CD14-positive monocyte (primary cell): ENCODE data around the gene RAC3. TPM values are rescaled to one million over a fixed set of nuclear protein-coding genes. Genes with fewer than 3 reads are reported as not detected.

ENCODE experiments used
- DNase-seq, 3 donors: peaks; one replicate each; pipeline ENCODE4 v3.0.0-alpha.2; 2011 to 2022
- H2AFZ ChIP-seq: 2 replicates; pipeline ENCODE4 v1.6.0; 2012; ENCODE audit warnings: mild to moderate bottlenecking, low read depth, low read length, inconsistent platforms; ENCODE audit not compliant: insufficient read depth, poor library complexity, severe bottlenecking
- H3K27ac ChIP-seq, 2 donors: 1 replicate in 1 of 2; 2 replicates in 1 of 2; pipeline ENCODE4 v1.5.1; 2012 to 2013; ENCODE audit warnings: low read length in 2 of 2, control low read depth in 1 of 2, inconsistent platforms in 1 of 2, low read depth in 1 of 2, mild to moderate bottlenecking in 1 of 2
- H3K27me3 ChIP-seq, 2 donors: one replicate each; pipeline versions ENCODE4 v1.6.0 to v1.6.1; 2011 to 2013; ENCODE audit warnings: low read length in 2 of 2; ENCODE audit not compliant: control insufficient read depth in 2 of 2, insufficient read depth in 2 of 2
- H3K36me3 ChIP-seq, 2 donors: replicated peaks in 1 of 2; 1 replicate in 1 of 2; 2 replicates in 1 of 2; pipeline versions ENCODE4 v1.5.1 to v1.6.1; 2012 to 2013; ENCODE audit warnings: low read length in 2 of 2, control low read depth in 1 of 2, inconsistent platforms in 1 of 2, mild to moderate bottlenecking in 1 of 2; ENCODE audit not compliant: insufficient read depth in 2 of 2, control insufficient read depth in 1 of 2
- H3K4me1 ChIP-seq, 2 donors: 1 replicate in 1 of 2; 2 replicates in 1 of 2; pipeline versions ENCODE4 v1.5.1 to v1.6.1; 2012 to 2013; ENCODE audit warnings: low read length in 2 of 2, control low read depth in 1 of 2, inconsistent platforms in 1 of 2, mild to moderate bottlenecking in 1 of 2, moderate library complexity in 1 of 2; ENCODE audit not compliant: insufficient read depth in 2 of 2, control insufficient read depth in 1 of 2
- H3K4me2 ChIP-seq: replicated peaks from 2 replicates; pipeline ENCODE3; 2012; ENCODE audit warnings: low read length, moderate library complexity, mild to moderate bottlenecking; ENCODE audit not compliant: poor library complexity, severe bottlenecking; ENCODE audit errors: extremely low read depth
- H3K4me3 ChIP-seq, 3 experiments: fragments of 200-600 bp in 1 of 3; sonication (generic) in 1 of 3; replicated peaks in 1 of 3; 1 replicate in 2 of 3; 2 replicates in 1 of 3; pipeline ENCODE4 v1.5.1; 2011 to 2013; ENCODE audit warnings: low read length in 3 of 3, mild to moderate bottlenecking in 3 of 3, control low read depth in 2 of 3, low read depth in 2 of 3, inconsistent platforms in 1 of 3, moderate library complexity in 1 of 3
- H3K79me2 ChIP-seq: 2 replicates; pipeline ENCODE4 v1.6.0; 2012; ENCODE audit warnings: mild to moderate bottlenecking, control low read depth, inconsistent platforms, low read length, moderate library complexity; ENCODE audit not compliant: insufficient read depth
- H3K9ac ChIP-seq: 2 replicates; pipeline ENCODE4 v1.6.0; 2017; ENCODE audit warnings: low read length, mild to moderate bottlenecking; ENCODE audit not compliant: insufficient read depth, poor library complexity, severe bottlenecking
- H3K9me3 ChIP-seq, 2 donors: replicated peaks in 1 of 2; 1 replicate in 1 of 2; 2 replicates in 1 of 2; pipeline versions ENCODE4 v1.5.1 to v1.6.1; 2012 to 2013; ENCODE audit warnings: low read length in 2 of 2, control low read depth in 1 of 2; ENCODE audit not compliant: control insufficient read depth in 1 of 2, insufficient read depth in 1 of 2
- H4K20me1 ChIP-seq: 2 replicates; pipeline ENCODE4 v1.6.0; 2012; ENCODE audit warnings: mild to moderate bottlenecking, low read length, control low read depth, moderate library complexity; ENCODE audit not compliant: insufficient read depth
- H3K27ac Mint-ChIP-seq, 7 donors: one replicate each; pipeline ENCODE4 v1.8.0; 2020; ENCODE audit warnings: mild to moderate bottlenecking in 7 of 7, mixed read lengths in 7 of 7, moderate library complexity in 6 of 7, inconsistent platforms in 2 of 7
- H3K27me3 Mint-ChIP-seq, 3 donors: one replicate each; pipeline ENCODE4 v1.8.0; 2021 to 2022; ENCODE audit warnings: low read depth in 3 of 3, mild to moderate bottlenecking in 3 of 3, mixed read lengths in 3 of 3, moderate library complexity in 3 of 3, inconsistent platforms in 1 of 3
- H3K36me3 Mint-ChIP-seq, 2 donors: one replicate each; pipeline ENCODE4 v1.8.0; 2020; ENCODE audit warnings: mixed read lengths in 2 of 2, inconsistent platforms in 1 of 2, mild to moderate bottlenecking in 1 of 2
- H3K4me1 Mint-ChIP-seq: one replicate; pipeline ENCODE4 v1.8.0; 2020; ENCODE audit warnings: mild to moderate bottlenecking, mixed read lengths
- H3K4me3 Mint-ChIP-seq, 2 donors: one replicate each; pipeline ENCODE4 v1.8.0; 2020; ENCODE audit warnings: mild to moderate bottlenecking in 2 of 2, mixed read lengths in 2 of 2, moderate library complexity in 1 of 2
- H3K9me3 Mint-ChIP-seq, 7 donors: one replicate each; pipeline ENCODE4 v1.8.0; 2020 to 2022; ENCODE audit warnings: mixed read lengths in 7 of 7, mild to moderate bottlenecking in 6 of 7, moderate library complexity in 6 of 7, inconsistent platforms in 2 of 7
- WGBS: methylation state at CpG from one replicate; pipeline ENCODE4 v1.1.5; 2013; ENCODE audit warnings: missing lambda C conversion rate; ENCODE audit not compliant: insufficient coverage; 5-methylcytosine and 5-hydroxymethylcytosine counted together
- intact Hi-C, 2 donors: fragments of 100-400 bp; cut with micrococcal nuclease; formaldehyde crosslinking; loops; one replicate each; pipeline versions ENCODE4 v1.15.0 to v1.15.1; 2023
- polyA plus RNA-seq, 3 donors: library from polyadenylated mRNA; depleted of rRNA in 1 of 3; unstranded in 2 of 3; stranded (reverse) in 1 of 3; fragments of 300-500 nt in 2 of 3; fragments of >200 nt in 1 of 3; fragmentation: Illumina TruSeq in 2 of 3; gene quantifications; 1 replicate in 2 of 3; 2 replicates in 1 of 3; pipeline ENCODE4 v1.2.3, GENCODE V29; 2012 to 2021
- TF ChIP-seq, protein P1 (sequence below): fragments of 200-600 bp; IDR thresholded peaks from one replicate; pipeline ENCODE4 v1.8.0; 2022; ENCODE audit warnings: antibody characterized with exemption, mild to moderate bottlenecking

RAC3 gene
- polyA plus RNA-seq, 3 donors, result 1.8 TPM; not detected in 2

DNA sequence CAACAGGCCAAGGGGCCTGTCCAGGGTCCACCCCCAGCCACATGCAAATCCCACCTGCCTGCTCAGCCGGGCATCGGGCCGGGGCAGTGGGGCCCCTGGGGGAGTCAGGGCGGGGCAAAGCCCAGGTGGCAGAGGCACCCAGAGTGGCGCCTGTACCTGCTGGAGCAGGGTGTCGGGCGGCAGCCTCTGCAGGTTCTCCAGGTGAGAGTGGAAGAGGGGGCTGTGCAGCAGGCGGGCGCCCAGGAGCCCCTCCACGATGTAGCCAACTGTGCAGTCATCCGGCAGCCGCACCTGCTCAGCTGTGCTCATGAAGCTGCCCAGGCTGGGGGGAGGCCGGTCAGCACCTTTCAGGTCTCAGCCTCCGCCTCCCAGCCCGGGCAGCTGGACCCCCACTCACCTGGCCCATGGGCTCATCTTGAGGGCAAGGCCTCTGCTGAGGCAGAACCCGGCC, 18.1 kb downstream of the RAC3 start:
- Histone ChIP-seq H3K27ac (no peak overlapping the region), H2AFZ (no peak overlapping the region), H3K27me3 (no peaks in the 10 kb centered on the region), H3K9me3 (no peaks in the 10 kb centered on the region), H4K20me1 (peaks cover 23% of the 10 kb centered on the region), H3K9ac (no peak overlapping the region), H3K36me3 (peaks cover 33 to 42% of the 10 kb centered on the region in 2 donors), H3K79me2 (peaks cover 24% of the 10 kb centered on the region), H3K4me2 (no peak overlapping the region), H3K4me3 (no peak overlapping the region), H3K4me1 (peaks cover 20 to 29% of the 10 kb centered on the region in 2 donors)
- Mint-ChIP-seq H3K36me3 (peaks cover 19 to 49% of the 10 kb centered on the region in 2 donors), H3K27ac (no peak overlapping the region), H3K4me3 (no peak overlapping the region), H3K27me3 (no peaks in the 10 kb centered on the region), H3K4me1 (peaks cover 19% of the 10 kb centered on the region), H3K9me3 (no peaks in the 10 kb centered on the region)
- DNase-seq, result no peak
- intact Hi-C loops, result no loop called here
- WGBS, result 97% methylated on average over 11 of the region's 16 CpGs
- TF ChIP-seq, protein P1, sequence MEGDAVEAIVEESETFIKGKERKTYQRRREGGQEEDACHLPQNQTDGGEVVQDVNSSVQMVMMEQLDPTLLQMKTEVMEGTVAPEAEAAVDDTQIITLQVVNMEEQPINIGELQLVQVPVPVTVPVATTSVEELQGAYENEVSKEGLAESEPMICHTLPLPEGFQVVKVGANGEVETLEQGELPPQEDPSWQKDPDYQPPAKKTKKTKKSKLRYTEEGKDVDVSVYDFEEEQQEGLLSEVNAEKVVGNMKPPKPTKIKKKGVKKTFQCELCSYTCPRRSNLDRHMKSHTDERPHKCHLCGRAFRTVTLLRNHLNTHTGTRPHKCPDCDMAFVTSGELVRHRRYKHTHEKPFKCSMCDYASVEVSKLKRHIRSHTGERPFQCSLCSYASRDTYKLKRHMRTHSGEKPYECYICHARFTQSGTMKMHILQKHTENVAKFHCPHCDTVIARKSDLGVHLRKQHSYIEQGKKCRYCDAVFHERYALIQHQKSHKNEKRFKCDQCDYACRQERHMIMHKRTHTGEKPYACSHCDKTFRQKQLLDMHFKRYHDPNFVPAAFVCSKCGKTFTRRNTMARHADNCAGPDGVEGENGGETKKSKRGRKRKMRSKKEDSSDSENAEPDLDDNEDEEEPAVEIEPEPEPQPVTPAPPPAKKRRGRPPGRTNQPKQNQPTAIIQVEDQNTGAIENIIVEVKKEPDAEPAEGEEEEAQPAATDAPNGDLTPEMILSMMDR, result no peak

DNA sequence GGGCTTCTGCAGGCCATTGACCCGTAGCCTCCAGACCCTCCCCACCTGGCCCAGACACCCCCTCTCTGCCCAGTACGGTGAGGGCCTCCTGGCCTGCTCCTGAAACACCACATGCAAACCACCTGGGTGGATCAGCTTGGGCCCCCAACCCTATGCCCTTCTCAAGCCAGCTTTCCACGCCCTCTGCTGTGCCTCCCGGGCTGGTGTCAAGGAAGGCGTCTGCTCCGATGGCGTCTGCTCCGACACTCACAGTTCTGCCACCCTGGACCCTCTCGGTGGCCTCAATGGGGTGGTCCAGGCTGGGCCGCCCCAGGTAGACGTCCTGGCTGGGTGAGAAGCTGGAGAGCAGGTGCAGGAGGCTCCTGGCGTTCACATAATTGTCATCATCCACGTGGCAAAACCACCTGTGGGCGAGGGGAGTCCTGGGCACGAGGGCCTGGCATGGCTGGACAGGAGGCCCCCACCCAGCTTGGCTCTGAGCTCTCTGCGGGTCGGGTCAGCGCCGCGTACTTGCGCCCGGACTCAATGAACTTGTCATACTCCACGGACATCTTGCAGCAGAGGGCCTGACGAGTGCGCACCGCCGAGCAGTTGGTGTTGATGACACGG, 18.8 kb downstream of the RAC3 start:
- TF ChIP-seq, protein P1, result no peak
- Histone ChIP-seq H2AFZ (no peak overlapping the region), H3K4me2 (peak overlapping the region; percentile 97), H3K9ac (peak overlapping the region; percentile 69), H3K9me3 (no peaks in the 10 kb centered on the region), H3K4me1 (peaks cover 20 to 29% of the 10 kb centered on the region in 2 donors), H3K36me3 (peaks cover 40 to 49% of the 10 kb centered on the region in 2 donors), H3K27me3 (no peaks in the 10 kb centered on the region), H3K4me3 (peak overlapping the region in 1 of 3 experiments; percentile 88), H3K27ac (no peak overlapping the region), H3K79me2 (peaks cover 24% of the 10 kb centered on the region), H4K20me1 (peaks cover 23% of the 10 kb centered on the region)
- H3K4me3 Mint-ChIP-seq, result peak overlapping the region; percentile 85 to 94
- no peak for DNase-seq
- intact Hi-C loops, result loop anchor here in 1 of 2 donors (5.0 kb wide), 1 partner anchor 47 kb away; the partner anchor contains the start of gene FASN
- H3K4me1 Mint-ChIP-seq, result peaks cover 19% of the 10 kb centered on the region
- 95% methylated on average over 24 of the region's 28 CpGs for whole genome bisulfite sequencing
- peak overlapping the region in 2 of 7 donors; percentile 12 to 25 for H3K27ac Mint-ChIP-seq
- H3K36me3 Mint-ChIP-seq, result peaks cover 26 to 56% of the 10 kb centered on the region in 2 donors
- no peaks in the 10 kb centered on the region for H3K27me3 Mint-ChIP-seq
- H3K9me3 Mint-ChIP-seq, result no peaks in the 10 kb centered on the region
